DND-41 (cell line): ENCODE measurements around the gene KCNC4.

Experiments used
- ATAC-seq: fragments of 200-7000 bp; cut with Tn5 transposase; 3 replicates; pipeline ENCODE4 v1.9.1; 2021; ENCODE audit warnings: low read depth; ENCODE audit not compliant: insufficient read depth
- DNase-seq: peaks from one replicate; pipeline ENCODE4 v3.0.0-alpha.2; 2020
- H2AFZ ChIP-seq: 2 replicates; pipeline ENCODE4 v1.6.0; 2012; ENCODE audit warnings: low read depth, low read length
- H3K27ac ChIP-seq: 2 replicates; pipeline ENCODE4 v1.5.1; 2012; ENCODE audit warnings: low read length, inconsistent platforms
- H3K27me3 ChIP-seq: fragments of 200-600 bp; sonication (generic); 2 replicates; pipeline ENCODE4 v1.6.0; 2012; ENCODE audit warnings: low read length, mild to moderate bottlenecking, inconsistent platforms; ENCODE audit not compliant: insufficient read depth, poor library complexity
- H3K36me3 ChIP-seq: 2 replicates; pipeline ENCODE4 v1.5.1; 2012; ENCODE audit warnings: low read length, inconsistent platforms; ENCODE audit not compliant: insufficient read depth
- H3K4me1 ChIP-seq: 2 replicates; pipeline ENCODE4 v1.5.1; 2012; ENCODE audit warnings: mild to moderate bottlenecking, low read length; ENCODE audit not compliant: insufficient read depth
- H3K4me2 ChIP-seq: 2 replicates; pipeline ENCODE4 v1.6.0; 2012; ENCODE audit warnings: mild to moderate bottlenecking, moderate library complexity, low read length, inconsistent platforms; ENCODE audit not compliant: insufficient read depth
- H3K4me3 ChIP-seq, 2 experiments: fragments of 200-600 bp in 1 of 2; shearing (Covaris generic) in 1 of 2; 2 replicates each; pipeline ENCODE4 v1.5.1; 2012 to 2016; ENCODE audit warnings: inconsistent platforms in 2 of 2, low read length in 2 of 2, mild to moderate bottlenecking in 2 of 2, low read depth in 1 of 2, moderate library complexity in 1 of 2
- H3K79me2 ChIP-seq: 2 replicates; pipeline ENCODE4 v1.6.0; 2012; ENCODE audit warnings: low read length, inconsistent platforms; ENCODE audit not compliant: insufficient read depth
- H3K9ac ChIP-seq: 2 replicates; pipeline ENCODE4 v1.6.0; 2012; ENCODE audit warnings: low read depth, mild to moderate bottlenecking, inconsistent platforms, low read length, moderate library complexity
- H3K9me3 ChIP-seq: 2 replicates; pipeline ENCODE4 v1.5.1; 2012; ENCODE audit warnings: low read length, moderate library complexity, mild to moderate bottlenecking, inconsistent platforms; ENCODE audit not compliant: insufficient read depth, severe bottlenecking
- H4K20me1 ChIP-seq: 2 replicates; pipeline ENCODE4 v1.6.0; 2012; ENCODE audit warnings: low read length; ENCODE audit not compliant: insufficient read depth
- CTCF ChIP-seq: IDR thresholded peaks from 2 replicates; pipeline ENCODE4 v1.5.1; 2012; ENCODE audit warnings: borderline replicate concordance, low read length, moderate library complexity, mild to moderate bottlenecking; ENCODE audit not compliant: poor library complexity, severe bottlenecking; ENCODE audit errors: extremely low read depth
- EZH2 ChIP-seq: IDR thresholded peaks from 3 replicates; pipeline ENCODE4 v1.6.1; 2012; ENCODE audit warnings: borderline replicate concordance, low read depth, mild to moderate bottlenecking, moderate library complexity, low read length, inconsistent platforms; ENCODE audit not compliant: severe bottlenecking

The KCNC4 gene

DNA sequence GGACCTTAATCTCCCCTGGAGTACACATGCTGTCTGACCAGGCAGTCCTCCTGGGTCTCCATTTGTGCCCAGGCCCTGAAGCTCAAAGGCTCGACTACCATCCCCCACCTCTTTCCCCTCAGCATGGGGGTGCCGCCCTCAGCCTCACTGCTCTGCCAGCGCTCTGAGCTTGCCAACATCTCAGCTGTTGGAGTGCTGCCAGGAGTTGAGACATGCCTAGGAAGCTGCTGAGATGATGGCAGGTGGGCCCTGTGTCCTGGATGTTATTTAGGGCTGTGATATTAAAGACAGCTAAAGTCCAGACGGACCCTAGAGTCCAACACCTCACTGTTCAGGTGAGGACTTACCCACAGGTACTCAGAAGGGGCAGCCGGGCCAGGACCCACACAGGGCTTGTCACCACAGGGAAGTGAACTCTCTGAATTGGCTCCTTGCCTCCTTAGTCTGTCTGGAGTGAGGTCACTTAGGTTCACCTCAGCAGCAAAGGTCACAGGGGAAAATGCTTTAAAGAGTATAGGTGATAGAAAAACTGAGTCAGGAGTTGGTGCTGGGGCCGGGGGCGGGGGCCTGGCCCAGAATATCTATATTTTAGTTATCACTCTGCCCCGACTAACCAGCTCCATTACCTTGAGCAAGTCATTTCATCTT is 19.7 kb upstream of the KCNC4 start:
- H2AFZ ChIP-seq: no peak overlapping the region
- no peak overlapping the region for H3K9ac ChIP-seq
- TF ChIP-seq CTCF (no peak), EZH2 (no peak)
- H3K27ac ChIP-seq: no peak overlapping the region
- no peaks in the 10 kb centered on the region for H4K20me1 ChIP-seq
- H3K27me3 ChIP-seq: peaks cover 36% of the 10 kb centered on the region
- no peaks in the 10 kb centered on the region for H3K9me3 ChIP-seq
- no peaks in the 10 kb centered on the region for H3K79me2 ChIP-seq
- no peak overlapping the region for H3K4me3 ChIP-seq
- DNase-seq: no peak
- H3K4me2 ChIP-seq: no peak overlapping the region
- H3K4me1 ChIP-seq: no peaks in the 10 kb centered on the region
- no peak for ATAC-seq
- H3K36me3 ChIP-seq: no peaks in the 10 kb centered on the region

GRCh38 chr1:110192541-110192940 is 17.6 kb upstream of the KCNC4 start:
- H2AFZ ChIP-seq: no peak overlapping the region
- no peaks in the 10 kb centered on the region for H4K20me1 ChIP-seq
- no peak for TF ChIP-seq CTCF
- TF ChIP-seq EZH2: no peak
- no peak overlapping the region for H3K4me2 ChIP-seq
- peaks cover 23% of the 10 kb centered on the region for H3K27me3 ChIP-seq
- H3K4me3 ChIP-seq: no peak overlapping the region
- no peaks in the 10 kb centered on the region for H3K9me3 ChIP-seq
- no peak overlapping the region for H3K9ac ChIP-seq
- no peaks in the 10 kb centered on the region for H3K79me2 ChIP-seq
- no peak overlapping the region for H3K27ac ChIP-seq
- DNase-seq (no peak), ATAC-seq (no peak)
- H3K36me3 ChIP-seq: no peaks in the 10 kb centered on the region
- H3K4me1 ChIP-seq: no peaks in the 10 kb centered on the region

GRCh38 chr1:110195196-110195595 is 14.9 kb upstream of the KCNC4 start:
- no peaks in the 10 kb centered on the region for H3K36me3 ChIP-seq
- no peak overlapping the region for H3K4me2 ChIP-seq
- H3K27me3 ChIP-seq: peaks cover 7% of the 10 kb centered on the region
- no peaks in the 10 kb centered on the region for H3K79me2 ChIP-seq
- ATAC-seq (no peak), DNase-seq (no peak)
- no peak overlapping the region for H2AFZ ChIP-seq
- no peak for TF ChIP-seq EZH2
- TF ChIP-seq CTCF: no peak
- no peaks in the 10 kb centered on the region for H3K4me1 ChIP-seq
- no peaks in the 10 kb centered on the region for H3K9me3 ChIP-seq
- no peaks in the 10 kb centered on the region for H4K20me1 ChIP-seq
- no peak overlapping the region for H3K27ac ChIP-seq
- no peak overlapping the region for H3K9ac ChIP-seq
- no peak overlapping the region for H3K4me3 ChIP-seq
